WERI-Rb-1 (cell line): ENCODE measurements around the gene FAM83C.
"Not testable (repeated sequence)": the region's sequence is repeated elsewhere in the genome, so short reads cannot be mapped to it uniquely, and the experiment has no call there.

Experiments
- DNase-seq: peaks from one replicate; pipeline ENCODE4 v3.0.0-alpha.2; 2020
- H3K27ac ChIP-seq: fragments of 250-450 bp; sonication (Bioruptor Pico); 2 replicates; pipeline ENCODE4 v1.5.1; 2020; ENCODE audit warnings: mild to moderate bottlenecking, moderate library complexity
- H3K27me3 ChIP-seq: fragments of 250-450 bp; sonication (Bioruptor Pico); 2 replicates; pipeline ENCODE4 v1.5.1; 2021; ENCODE audit warnings: mild to moderate bottlenecking, low read depth, moderate library complexity; ENCODE audit not compliant: insufficient read depth, severe bottlenecking
- H3K36me3 ChIP-seq: fragments of 250-450 bp; sonication (Bioruptor Pico); 2 replicates; pipeline ENCODE4 v1.5.1; 2020; ENCODE audit warnings: mild to moderate bottlenecking, moderate library complexity
- H3K4me3 ChIP-seq: 2 replicates; pipeline ENCODE4 v1.5.1; 2011; ENCODE audit warnings: low read depth, mild to moderate bottlenecking, control low read depth, low read length
- H3K9me3 ChIP-seq: fragments of 250-450 bp; sonication (Bioruptor Pico); 2 replicates; pipeline ENCODE4 v1.5.1; 2021; ENCODE audit warnings: mild to moderate bottlenecking, moderate library complexity; ENCODE audit not compliant: severe bottlenecking
- TF ChIP-seq, protein P1 (sequence below): IDR thresholded peaks from 2 replicates; pipeline ENCODE4 v1.5.1; 2011; ENCODE audit warnings: low read depth, mild to moderate bottlenecking, control low read depth, inconsistent platforms, low read length

Gene FAM83C

DNA sequence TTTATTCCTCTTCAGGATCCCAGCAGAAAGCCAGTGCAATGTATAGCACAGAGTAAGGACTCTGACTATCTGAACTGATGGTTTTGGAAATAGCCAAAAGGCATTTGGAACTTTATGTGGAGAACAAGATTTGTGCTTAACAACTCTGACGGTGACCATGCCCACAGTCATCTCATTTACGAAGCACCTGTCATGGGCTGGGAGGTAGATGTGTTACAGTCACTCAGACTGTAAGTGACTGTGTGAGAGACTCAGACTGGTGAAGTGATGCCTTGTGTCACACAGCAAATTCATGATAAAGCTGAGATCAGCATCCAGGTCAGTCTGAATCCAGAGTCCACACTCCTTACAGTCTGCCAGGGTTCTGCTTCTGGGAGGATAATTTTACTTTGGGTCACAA, 23.9 kb upstream of the FAM83C start:
- no peaks in the 10 kb centered on the region for H3K27me3 ChIP-seq
- H3K4me3 ChIP-seq: no peak overlapping the region
- no peak for DNase-seq
- TF ChIP-seq, protein P1, sequence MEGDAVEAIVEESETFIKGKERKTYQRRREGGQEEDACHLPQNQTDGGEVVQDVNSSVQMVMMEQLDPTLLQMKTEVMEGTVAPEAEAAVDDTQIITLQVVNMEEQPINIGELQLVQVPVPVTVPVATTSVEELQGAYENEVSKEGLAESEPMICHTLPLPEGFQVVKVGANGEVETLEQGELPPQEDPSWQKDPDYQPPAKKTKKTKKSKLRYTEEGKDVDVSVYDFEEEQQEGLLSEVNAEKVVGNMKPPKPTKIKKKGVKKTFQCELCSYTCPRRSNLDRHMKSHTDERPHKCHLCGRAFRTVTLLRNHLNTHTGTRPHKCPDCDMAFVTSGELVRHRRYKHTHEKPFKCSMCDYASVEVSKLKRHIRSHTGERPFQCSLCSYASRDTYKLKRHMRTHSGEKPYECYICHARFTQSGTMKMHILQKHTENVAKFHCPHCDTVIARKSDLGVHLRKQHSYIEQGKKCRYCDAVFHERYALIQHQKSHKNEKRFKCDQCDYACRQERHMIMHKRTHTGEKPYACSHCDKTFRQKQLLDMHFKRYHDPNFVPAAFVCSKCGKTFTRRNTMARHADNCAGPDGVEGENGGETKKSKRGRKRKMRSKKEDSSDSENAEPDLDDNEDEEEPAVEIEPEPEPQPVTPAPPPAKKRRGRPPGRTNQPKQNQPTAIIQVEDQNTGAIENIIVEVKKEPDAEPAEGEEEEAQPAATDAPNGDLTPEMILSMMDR: no peak
- H3K27ac ChIP-seq: no peak overlapping the region
- H3K9me3 ChIP-seq: no peaks in the 10 kb centered on the region
- H3K36me3 ChIP-seq: peaks cover 6% of the 10 kb centered on the region

DNA sequence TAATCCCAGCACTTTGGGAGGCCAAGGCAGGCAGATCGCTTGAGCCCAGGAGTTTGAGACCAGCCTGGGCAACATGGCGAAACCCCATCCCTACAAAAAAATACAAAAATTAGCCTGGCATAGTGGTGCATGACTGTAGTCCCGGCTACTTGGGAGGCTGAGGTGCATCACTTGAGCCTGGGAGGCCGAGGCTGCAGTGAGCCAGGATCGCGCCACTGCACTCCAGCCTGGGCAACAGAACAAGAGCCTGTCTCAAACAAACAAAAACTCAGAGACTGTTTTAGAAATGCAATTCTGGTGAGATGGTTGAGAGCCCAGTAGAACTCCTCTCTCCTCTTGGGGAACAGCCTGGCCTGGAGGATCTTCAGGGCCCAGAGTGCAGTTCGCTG, 23.4 kb upstream of the FAM83C start:
- H3K27me3 ChIP-seq, DNase-seq, H3K27ac ChIP-seq: not testable (repeated sequence)

GRCh38 chr20:35314816-35315631, 22.8 kb upstream of the FAM83C start:
- Histone ChIP-seq H3K27ac (no peak overlapping the region), H3K27me3 (no peaks in the 10 kb centered on the region), H3K36me3 (peaks cover 6% of the 10 kb centered on the region), H3K9me3 (no peaks in the 10 kb centered on the region), H3K4me3 (no peak overlapping the region)
- DNase-seq: no peak
- TF ChIP-seq, protein P1: no peak

More for the DNA sequence above, 23.4 kb upstream of the FAM83C start:
- not testable (repeated sequence) for H3K4me3 ChIP-seq, H3K9me3 ChIP-seq, H3K36me3 ChIP-seq

DNA sequence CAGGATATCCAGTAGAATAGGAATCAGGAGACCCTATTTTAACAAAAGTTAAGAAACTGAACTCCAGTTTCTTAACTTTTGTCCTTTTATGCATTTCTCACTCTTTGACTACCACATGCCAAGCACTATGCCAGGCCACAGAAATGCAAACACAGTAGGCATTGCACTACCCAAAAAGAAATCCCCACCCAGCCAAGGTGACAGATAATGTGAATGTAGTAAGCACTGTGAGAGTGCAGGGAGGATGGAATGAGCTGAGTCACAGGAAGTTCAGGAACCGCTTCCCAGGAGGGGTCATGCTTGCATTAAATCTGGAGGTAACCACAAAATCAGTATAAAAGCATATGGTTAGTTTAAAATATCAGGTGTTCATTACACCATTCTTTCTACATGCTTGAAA, 20.1 kb upstream of the FAM83C start:
- TF ChIP-seq, protein P1: no peak
- peaks cover 18% of the 10 kb centered on the region for H3K36me3 ChIP-seq
- H3K27ac ChIP-seq: no peak overlapping the region
- no peak for DNase-seq
- H3K4me3 ChIP-seq: no peak overlapping the region
- no peaks in the 10 kb centered on the region for H3K27me3 ChIP-seq
- no peaks in the 10 kb centered on the region for H3K9me3 ChIP-seq

DNA sequence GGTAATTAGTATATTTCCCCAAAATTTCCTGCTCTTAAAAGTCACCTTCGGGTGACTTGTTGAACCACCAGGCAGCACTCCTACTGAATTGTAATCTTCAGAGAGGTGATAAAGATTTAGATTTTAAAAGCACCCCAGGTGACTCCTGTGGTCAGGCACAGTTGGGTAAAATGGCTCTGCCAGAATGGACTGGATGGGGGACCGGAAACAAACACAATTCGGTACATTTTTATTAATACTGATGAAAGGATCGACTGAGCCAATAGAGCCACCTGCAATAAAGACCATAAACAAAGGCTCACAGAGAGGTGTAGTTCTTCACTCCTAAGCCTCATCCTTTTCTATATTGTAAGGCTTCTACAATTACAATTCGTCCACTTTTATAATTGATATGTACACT, 19.6 kb upstream of the FAM83C start:
- Histone ChIP-seq H3K27ac (no peak overlapping the region), H3K4me3 (no peak overlapping the region), H3K36me3 (peaks cover 18% of the 10 kb centered on the region), H3K9me3 (no peaks in the 10 kb centered on the region), H3K27me3 (no peaks in the 10 kb centered on the region)
- TF ChIP-seq, protein P1: no peak
- no peak for DNase-seq

DNA sequence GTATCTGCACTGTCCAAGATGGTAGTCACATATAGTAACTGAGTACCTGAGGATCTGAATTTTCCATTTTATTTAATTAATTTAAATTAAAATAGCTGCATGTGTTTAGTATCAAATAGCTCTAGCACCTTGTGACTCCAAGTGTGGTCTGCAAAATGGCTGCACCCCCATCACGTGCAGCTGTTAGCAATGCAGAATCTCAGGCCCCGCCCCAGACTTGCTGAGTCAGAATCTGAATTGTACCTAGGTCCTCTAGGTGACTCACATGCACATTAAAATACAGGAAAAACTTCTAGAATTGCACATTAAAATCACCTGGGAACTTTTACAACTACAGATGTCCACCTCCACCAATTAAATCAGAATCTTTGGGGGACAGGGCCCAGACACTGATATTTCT, 19.2 kb upstream of the FAM83C start:
- no peak for DNase-seq
- H3K36me3 ChIP-seq: peaks cover 19% of the 10 kb centered on the region
- H3K27ac ChIP-seq: no peak overlapping the region
- TF ChIP-seq, protein P1: no peak
- no peak overlapping the region for H3K4me3 ChIP-seq
- H3K9me3 ChIP-seq: no peaks in the 10 kb centered on the region
- no peaks in the 10 kb centered on the region for H3K27me3 ChIP-seq
